ENCODE data around the gene STX2.
"Not testable (repeated sequence)": the region's sequence is repeated elsewhere in the genome, so short reads cannot be mapped to it uniquely, and the experiment has no call there.

The STX2 gene

GRCh38 chr12:130868412-130868811 is 29.4 kb upstream of the STX2 start:
- peak; percentile 52 for DNase-seq

- no peak for DNase-seq
Measured at GRCh38 chr12:130863298-130863697, 24.2 kb upstream of the STX2 start.

GRCh38 chr12:130862771-130863170 is 23.7 kb upstream of the STX2 start:
- not testable (repeated sequence) for DNase-seq

- DNase-seq, result no peak
Measured at GRCh38 chr12:130862161-130862560, 23.1 kb upstream of the STX2 start.

- no peak for DNase-seq
Measured at GRCh38 chr12:130860311-130860710, 21.3 kb upstream of the STX2 start.

GRCh38 chr12:130859161-130859560 is 20.1 kb upstream of the STX2 start:
- no peak for DNase-seq

- no peak for DNase-seq
Measured at GRCh38 chr12:130858084-130858483, 19.0 kb upstream of the STX2 start.

- no peak for DNase-seq
Measured at GRCh38 chr12:130856088-130856487, 17.0 kb upstream of the STX2 start.

- DNase-seq, result no peak
Measured at GRCh38 chr12:130850418-130851021, 11.5 kb upstream of the STX2 start.

GRCh38 chr12:130849561-130850417 is 10.7 kb upstream of the STX2 start:
- DNase-seq, result no peak

- DNase-seq, result not testable (repeated sequence)
Measured at GRCh38 chr12:130848785-130849305, 9.8 kb upstream of the STX2 start.

GRCh38 chr12:130848105-130848504 is 9.1 kb upstream of the STX2 start:
- not testable (repeated sequence) for DNase-seq

- DNase-seq, result no peak
Measured at GRCh38 chr12:130847112-130847511, 8.1 kb upstream of the STX2 start.

GRCh38 chr12:130846369-130846768 is 7.3 kb upstream of the STX2 start:
- DNase-seq, result no peak

GRCh38 chr12:130839770-130840404 is 837 bp upstream of the STX2 start:
- no peak for DNase-seq

- no peak for DNase-seq
Measured at GRCh38 chr12:130838284-130838950, 633 bp downstream of the STX2 start.

GRCh38 chr12:130835436-130835835 is 3.6 kb downstream of the STX2 start:
- DNase-seq, result no peak

GRCh38 chr12:130835011-130835410 is 4.0 kb downstream of the STX2 start:
- no peak for DNase-seq

- no peak for DNase-seq
Measured at GRCh38 chr12:130832561-130833209, 6.4 kb downstream of the STX2 start.

- DNase-seq, result no peak
Measured at GRCh38 chr12:130831876-130832405, 7.1 kb downstream of the STX2 start.

GRCh38 chr12:130831246-130831645 is 7.8 kb downstream of the STX2 start:
- no peak for DNase-seq

- DNase-seq, result no peak
Measured at GRCh38 chr12:130830246-130830551, 8.9 kb downstream of the STX2 start.
